H54 (cell line): Measurements from ENCODE around the gene PREX1.

Source experiments
- DNase-seq: peaks from one replicate; pipeline ENCODE4 v3.0.0; 2011; ENCODE audit warnings: low spot score, mixed read lengths; ENCODE audit not compliant: insufficient read length
- FAIRE-seq: peaks from 3 replicates; lab custom pipeline; 2011; peaks lifted over from hg19 to GRCh38; lab: Jason Lieb, UNC
- POLR2A ChIP-seq: IDR thresholded peaks from 2 replicates; pipeline ENCODE4 v1.6.1; 2011; ENCODE audit warnings: low read depth, mild to moderate bottlenecking, low read length

Gene PREX1

GRCh38 chr20:48694381-48694865, 133.4 kb downstream of the PREX1 start:
- no peak for TF ChIP-seq POLR2A
- no peak for FAIRE-seq

GRCh38 chr20:48691523-48691922, 136.3 kb downstream of the PREX1 start:
- DNase-seq: no peak

More at GRCh38 chr20:48694381-48694865, 133.4 kb downstream of the PREX1 start:
- no peak for DNase-seq

GRCh38 chr20:48690888-48691287, 136.9 kb downstream of the PREX1 start:
- DNase-seq: no peak

More at GRCh38 chr20:48691523-48691922, 136.3 kb downstream of the PREX1 start:
- TF ChIP-seq POLR2A: no peak
- no peak for FAIRE-seq

GRCh38 chr20:48689874-48690571, 137.8 kb downstream of the PREX1 start:
- no peak for DNase-seq
- FAIRE-seq: no peak
- no peak for TF ChIP-seq POLR2A

More at GRCh38 chr20:48690888-48691287, 136.9 kb downstream of the PREX1 start:
- FAIRE-seq: no peak
- no peak for TF ChIP-seq POLR2A

GRCh38 chr20:48689388-48689787, 138.4 kb downstream of the PREX1 start:
- FAIRE-seq (no peak), DNase-seq (no peak)
- no peak for TF ChIP-seq POLR2A

GRCh38 chr20:48688579-48688978, 139.2 kb downstream of the PREX1 start:
- FAIRE-seq (no peak), DNase-seq (no peak)
- no peak for TF ChIP-seq POLR2A

- TF ChIP-seq POLR2A: no peak
These were observed 140.5 kb downstream of the PREX1 start for GRCh38 chr20:48687117-48687800.

GRCh38 chr20:48686238-48687116, 141.3 kb downstream of the PREX1 start:
- no peak for TF ChIP-seq POLR2A
- DNase-seq: peak; percentile 47
- FAIRE-seq: no peak

More at GRCh38 chr20:48687117-48687800, 140.5 kb downstream of the PREX1 start:
- no peak for DNase-seq
- no peak for FAIRE-seq

GRCh38 chr20:48685300-48685699, 142.5 kb downstream of the PREX1 start:
- no peak for TF ChIP-seq POLR2A
- DNase-seq: no peak
- no peak for FAIRE-seq

GRCh38 chr20:48684501-48685041, 143.2 kb downstream of the PREX1 start:
- TF ChIP-seq POLR2A: no peak
- DNase-seq: no peak
- no peak for FAIRE-seq

- no peak for TF ChIP-seq POLR2A
- DNase-seq (no peak), FAIRE-seq (no peak)
These were observed 144.2 kb downstream of the PREX1 start for GRCh38 chr20:48683467-48684175.

- FAIRE-seq: no peak
- no peak for TF ChIP-seq POLR2A
- peak; percentile 56 for DNase-seq
These were observed 145.1 kb downstream of the PREX1 start for GRCh38 chr20:48682529-48683363.
